ENCODE measurements around the gene CHGA.

The CHGA gene

GRCh38 chr14:92981726-92982125, 58.8 kb downstream of the CHGA start:
- no peak overlapping the region for H3K27ac ChIP-seq
- TF ChIP-seq CTCF (conservative IDR thresholded peaks at IDR 0.05) (no peak), ZFX (IDR thresholded peaks at IDR 0.05) (no peak)

DNA sequence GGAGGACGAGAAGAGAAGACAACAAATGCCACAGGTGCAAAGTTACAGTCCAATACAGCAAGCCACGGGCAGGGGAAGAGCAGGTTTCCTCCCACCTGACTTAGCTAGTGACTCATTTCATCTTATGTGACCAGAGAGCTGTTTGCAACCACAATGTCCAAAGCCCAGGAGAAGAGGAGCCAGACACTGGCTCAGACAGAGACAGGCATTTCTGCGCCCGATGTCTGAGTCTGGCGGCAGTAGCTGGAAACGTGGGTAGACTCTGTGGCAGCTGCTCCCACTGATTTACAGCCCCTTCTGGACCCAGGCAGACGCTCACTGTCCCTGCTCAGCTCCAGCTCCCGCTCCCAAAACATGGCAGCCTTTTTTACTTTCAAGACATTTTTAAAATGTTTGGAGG, 60.0 kb downstream of the CHGA start:
- TF ChIP-seq CTCF (conservative IDR thresholded peaks at IDR 0.05), result no peak
- TF ChIP-seq ZFX (IDR thresholded peaks at IDR 0.05), result no peak
- H3K27ac ChIP-seq, result no peak overlapping the region

DNA sequence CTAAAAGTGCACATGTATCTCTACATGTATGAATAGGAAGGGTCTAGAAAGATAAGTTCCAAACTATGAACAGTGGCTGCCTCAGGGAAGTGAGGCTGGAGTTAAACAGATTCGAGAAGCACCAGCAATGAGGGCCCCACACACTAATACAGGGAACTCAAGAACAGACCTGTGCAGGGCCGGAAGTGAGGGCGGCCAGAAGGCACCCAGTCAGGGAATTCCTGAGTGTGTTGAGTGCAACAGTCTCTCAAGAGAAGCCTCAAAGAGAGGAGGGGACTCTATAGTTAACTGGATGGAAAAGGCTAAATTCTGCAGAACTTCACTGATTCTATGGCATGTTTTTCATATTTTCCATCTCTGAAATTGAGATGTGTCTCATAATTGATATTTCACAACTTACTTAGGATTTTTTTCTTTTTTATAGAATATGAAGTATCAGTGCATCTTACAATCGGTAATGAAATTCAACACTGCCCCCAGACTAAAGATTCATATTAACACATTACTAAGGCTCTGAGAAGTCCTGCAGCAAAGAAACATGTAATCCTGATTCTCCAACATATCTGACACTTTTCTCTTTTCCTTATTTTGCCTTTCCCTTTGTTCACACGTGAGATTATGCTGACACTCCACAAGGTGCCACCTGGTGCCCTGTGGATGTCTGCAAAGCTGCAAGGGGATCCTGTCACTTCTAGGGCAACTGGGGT, 61.3 kb downstream of the CHGA start:
- H3K27ac ChIP-seq, result no peak overlapping the region
- TF ChIP-seq CTCF (conservative IDR thresholded peaks at IDR 0.05) (no peak), ZFX (IDR thresholded peaks at IDR 0.05) (no peak)
